GM23338 (cell line): ENCODE measurements around the gene PSMD11. TPM values are rescaled to one million over a fixed set of nuclear protein-coding genes. Genes with fewer than 3 reads are reported as not detected.
A peak's percentile ranks its signal among the peaks of the same experiment; 100 is the strongest.

ENCODE experiments used
- ATAC-seq: fragments of 200-7000 bp; cut with Tn5 transposase; 3 replicates; pipeline ENCODE4 v1.9.1; 2020
- DNase-seq: peaks from one replicate; pipeline ENCODE4 v3.0.0-alpha.2; 2015; ENCODE audit warnings: low spot score
- H2AFZ ChIP-seq: fragments of 200-600 bp; sonication (generic); 2 replicates; pipeline ENCODE4 v1.8.0; 2016; ENCODE audit warnings: antibody characterized with exemption, mild to moderate bottlenecking, moderate library complexity
- H3F3A ChIP-seq: fragments of 200-600 bp; sonication (generic); replicated peaks from 2 replicates; pipeline ENCODE4 v1.8.0; 2017; ENCODE audit warnings: antibody characterized with exemption, mixed run types, low read depth
- H3K27ac ChIP-seq: fragments of 200-600 bp; sonication (generic); 2 replicates; pipeline ENCODE4 v1.6.1; 2016; ENCODE audit warnings: low read depth
- H3K27me3 ChIP-seq: fragments of 200-600 bp; sonication (generic); 2 replicates; pipeline ENCODE4 v1.8.0; 2016; ENCODE audit warnings: mild to moderate bottlenecking, mixed run types, moderate library complexity; ENCODE audit not compliant: insufficient read depth
- H3K36me3 ChIP-seq: fragments of 200-600 bp; sonication (generic); 2 replicates; pipeline ENCODE4 v1.8.0; 2016; ENCODE audit warnings: mild to moderate bottlenecking; ENCODE audit not compliant: insufficient read depth
- H3K4me1 ChIP-seq: fragments of 200-600 bp; sonication (generic); 2 replicates; pipeline ENCODE4 v1.8.0; 2016; ENCODE audit warnings: mild to moderate bottlenecking, moderate library complexity; ENCODE audit not compliant: insufficient read depth
- H3K4me2 ChIP-seq: fragments of 200-600 bp; sonication (generic); 2 replicates; pipeline ENCODE4 v1.7.1; 2017; ENCODE audit warnings: mixed run types
- H3K4me3 ChIP-seq: fragments of 200-600 bp; sonication (generic); 2 replicates; pipeline ENCODE4 v1.6.1; 2016; ENCODE audit warnings: mixed run types
- H3K79me2 ChIP-seq: fragments of 200-600 bp; sonication (generic); replicated peaks from 2 replicates; pipeline ENCODE4 v1.8.0; 2017; ENCODE audit warnings: mild to moderate bottlenecking; ENCODE audit not compliant: insufficient read depth
- H3K9me2 ChIP-seq: fragments of 200-600 bp; sonication (generic); 2 replicates; pipeline ENCODE4 v1.8.0; 2017; ENCODE audit not compliant: insufficient read depth
- H4K20me1 ChIP-seq: fragments of 200-600 bp; sonication (generic); replicated peaks from 2 replicates; pipeline ENCODE4 v1.8.0; 2017; ENCODE audit warnings: mild to moderate bottlenecking; ENCODE audit not compliant: insufficient read depth
- H3K27ac Mint-ChIP-seq: 2 replicates; pipeline ENCODE4 v1.8.0; 2020; ENCODE audit warnings: inconsistent platforms, mild to moderate bottlenecking, moderate library complexity, mixed read lengths
- H3K27me3 Mint-ChIP-seq: 3 replicates; pipeline ENCODE4 v1.8.0; 2022; ENCODE audit warnings: low read depth, mild to moderate bottlenecking, moderate library complexity, mixed read lengths, inconsistent platforms; ENCODE audit not compliant: insufficient read depth, poor library complexity
- H3K36me3 Mint-ChIP-seq: 3 replicates; pipeline ENCODE4 v1.8.0; 2021; ENCODE audit warnings: low read depth, mild to moderate bottlenecking, inconsistent platforms, moderate library complexity, mixed read lengths
- H3K4me1 Mint-ChIP-seq: 3 replicates; pipeline ENCODE4 v1.8.0; 2020; ENCODE audit warnings: mild to moderate bottlenecking, inconsistent platforms, mixed read lengths
- H3K4me3 Mint-ChIP-seq: 3 replicates; pipeline ENCODE4 v1.8.0; 2021; ENCODE audit warnings: moderate library complexity, mild to moderate bottlenecking, inconsistent platforms, mixed read lengths
- H3K9me3 Mint-ChIP-seq: 3 replicates; pipeline ENCODE4 v1.8.0; 2020; ENCODE audit warnings: moderate library complexity, mild to moderate bottlenecking, inconsistent platforms, mixed read lengths
- CREB1 ChIP-seq: fragments of 250-450 bp; sonication (Bioruptor Pico); IDR thresholded peaks from 2 replicates; pipeline ENCODE4 v1.5.0; 2020; ENCODE audit warnings: low read depth, mild to moderate bottlenecking, moderate library complexity
- EZH2 ChIP-seq: fragments of 200-600 bp; sonication (generic); IDR thresholded peaks from one replicate; pipeline ENCODE4 v1.8.0; 2017; ENCODE audit warnings: antibody characterized with exemption, mild to moderate bottlenecking, low read depth; ENCODE audit not compliant: unreplicated experiment
- EZH2phosphoT487 ChIP-seq: fragments of 200-600 bp; sonication (generic); IDR thresholded peaks from one replicate; pipeline ENCODE4 v1.8.1; 2018; ENCODE audit warnings: antibody characterized with exemption; ENCODE audit not compliant: unreplicated experiment
- JUNB ChIP-seq: IDR thresholded peaks from one replicate; pipeline ENCODE4 v1.6.1; 2016; ENCODE audit warnings: antibody characterized with exemption; ENCODE audit not compliant: unreplicated experiment
- NANOG ChIP-seq: IDR thresholded peaks from 2 replicates; pipeline ENCODE4 v1.6.1; 2016; ENCODE audit warnings: antibody characterized with exemption, borderline replicate concordance
- POLR2AphosphoS5 ChIP-seq: IDR thresholded peaks from 2 replicates; pipeline ENCODE4 v1.6.1; 2016; ENCODE audit warnings: antibody characterized with exemption, low read depth
- STAT1 ChIP-seq: IDR thresholded peaks from one replicate; pipeline ENCODE4 v1.6.1; 2016; ENCODE audit warnings: antibody characterized with exemption; ENCODE audit not compliant: unreplicated experiment
- ZNF114 ChIP-seq: fragments of 250-450 bp; sonication (Bioruptor Pico); IDR thresholded peaks from 2 replicates; pipeline ENCODE4 v1.5.0; 2020; ENCODE audit warnings: mild to moderate bottlenecking, moderate library complexity
- ZNF331 ChIP-seq: fragments of 250-450 bp; sonication (Bioruptor Pico); IDR thresholded peaks from 2 replicates; pipeline ENCODE4 v1.5.0; 2020; ENCODE audit warnings: low read depth, mild to moderate bottlenecking, moderate library complexity
- polyA plus RNA-seq: library from polyadenylated mRNA; unstranded; fragments of >200 nt; fragmentation: Nextera tagmentation; extraction: Ambion mirVana; gene quantifications from 2 replicates; pipeline ENCODE4 v1.2.1, GENCODE V29; 2016
- total RNA-seq: library from RNA; depleted of rRNA; stranded (reverse); fragments of >200 nt; shearing (Covaris generic); gene quantifications from 2 replicates; pipeline ENCODE4 v1.2.3, GENCODE V29; 2014
- TF ChIP-seq, protein P1 (sequence below): IDR thresholded peaks from one replicate; pipeline ENCODE4 v1.6.1; 2018; ENCODE audit warnings: antibody characterized with exemption; ENCODE audit not compliant: unreplicated experiment
- TF ChIP-seq, protein P2 (sequence below), 2 experiments: fragments of 200-600 bp in 1 of 2; sonication (generic) in 1 of 2; conservative IDR thresholded peaks; 2 replicates each; pipeline versions ENCODE4 v1.5.1 to v1.6.1; 2016 to 2017; ENCODE audit warnings: antibody characterized with exemption in 2 of 2, low read depth in 2 of 2, mild to moderate bottlenecking in 2 of 2, moderate library complexity in 1 of 2
- TF ChIP-seq, protein P3 (sequence below): fragments of 250-450 bp; sonication (Bioruptor Pico); IDR thresholded peaks from 2 replicates; pipeline ENCODE4 v1.5.0; 2020; ENCODE audit warnings: mild to moderate bottlenecking, moderate library complexity
- TF ChIP-seq, protein P4 (sequence below): IDR thresholded peaks from 2 replicates; pipeline ENCODE4 v1.6.1; 2016; ENCODE audit warnings: antibody characterized with exemption

Gene PSMD11
- total and polyA plus RNA-seq, 2 experiments from 2014 or later = 180 to 360 TPM

DNA sequence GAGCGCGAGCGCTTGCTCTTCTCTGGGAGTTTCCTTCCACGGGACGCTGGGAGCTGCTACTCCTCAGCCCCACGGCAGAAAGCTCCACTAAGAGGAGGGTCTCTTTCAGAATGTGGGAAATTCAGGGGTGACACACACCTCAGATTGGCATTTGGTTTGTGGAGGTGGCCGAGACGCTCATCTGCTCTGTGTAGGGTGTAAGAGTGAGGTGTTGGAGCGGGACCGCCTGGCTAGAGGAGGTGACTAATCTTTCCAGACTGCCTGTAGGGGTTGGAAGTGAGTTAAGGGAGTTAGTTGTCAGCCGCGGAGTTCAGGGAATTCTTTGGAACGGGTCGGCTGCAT, 735 bp downstream of the PSMD11 start:
- Mint-ChIP-seq H3K4me1 (peaks cover 16% of the 10 kb centered on the region), H3K4me3 (peak overlapping the region; percentile 91), H3K36me3 (peaks cover 45% of the 10 kb centered on the region), H3K9me3 (peaks cover 9% of the 10 kb centered on the region), H3K27me3 (peaks cover 14% of the 10 kb centered on the region), H3K27ac (peak overlapping the region; percentile 91)
- H3K9me2 ChIP-seq = no peaks in the 10 kb centered on the region
- peak overlapping the region; percentile 92 for H2AFZ ChIP-seq
- peaks cover 32% of the 10 kb centered on the region for H3K36me3 ChIP-seq
- ATAC-seq (peak; percentile 45), DNase-seq (peak; percentile 55)
- TF ChIP-seq, protein P1, sequence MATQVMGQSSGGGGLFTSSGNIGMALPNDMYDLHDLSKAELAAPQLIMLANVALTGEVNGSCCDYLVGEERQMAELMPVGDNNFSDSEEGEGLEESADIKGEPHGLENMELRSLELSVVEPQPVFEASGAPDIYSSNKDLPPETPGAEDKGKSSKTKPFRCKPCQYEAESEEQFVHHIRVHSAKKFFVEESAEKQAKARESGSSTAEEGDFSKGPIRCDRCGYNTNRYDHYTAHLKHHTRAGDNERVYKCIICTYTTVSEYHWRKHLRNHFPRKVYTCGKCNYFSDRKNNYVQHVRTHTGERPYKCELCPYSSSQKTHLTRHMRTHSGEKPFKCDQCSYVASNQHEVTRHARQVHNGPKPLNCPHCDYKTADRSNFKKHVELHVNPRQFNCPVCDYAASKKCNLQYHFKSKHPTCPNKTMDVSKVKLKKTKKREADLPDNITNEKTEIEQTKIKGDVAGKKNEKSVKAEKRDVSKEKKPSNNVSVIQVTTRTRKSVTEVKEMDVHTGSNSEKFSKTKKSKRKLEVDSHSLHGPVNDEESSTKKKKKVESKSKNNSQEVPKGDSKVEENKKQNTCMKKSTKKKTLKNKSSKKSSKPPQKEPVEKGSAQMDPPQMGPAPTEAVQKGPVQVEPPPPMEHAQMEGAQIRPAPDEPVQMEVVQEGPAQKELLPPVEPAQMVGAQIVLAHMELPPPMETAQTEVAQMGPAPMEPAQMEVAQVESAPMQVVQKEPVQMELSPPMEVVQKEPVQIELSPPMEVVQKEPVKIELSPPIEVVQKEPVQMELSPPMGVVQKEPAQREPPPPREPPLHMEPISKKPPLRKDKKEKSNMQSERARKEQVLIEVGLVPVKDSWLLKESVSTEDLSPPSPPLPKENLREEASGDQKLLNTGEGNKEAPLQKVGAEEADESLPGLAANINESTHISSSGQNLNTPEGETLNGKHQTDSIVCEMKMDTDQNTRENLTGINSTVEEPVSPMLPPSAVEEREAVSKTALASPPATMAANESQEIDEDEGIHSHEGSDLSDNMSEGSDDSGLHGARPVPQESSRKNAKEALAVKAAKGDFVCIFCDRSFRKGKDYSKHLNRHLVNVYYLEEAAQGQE = no peak
- TF ChIP-seq ZNF114 (CRISPR knock-in tag) (no peak), NANOG (no peak), EZH2phosphoT487 (no peak), EZH2 (no peak), STAT1 (no peak), ZNF331 (CRISPR knock-in tag) (no peak), CREB1 (no peak), JUNB (no peak), POLR2AphosphoS5 (no peak)
- TF ChIP-seq, protein P2, sequence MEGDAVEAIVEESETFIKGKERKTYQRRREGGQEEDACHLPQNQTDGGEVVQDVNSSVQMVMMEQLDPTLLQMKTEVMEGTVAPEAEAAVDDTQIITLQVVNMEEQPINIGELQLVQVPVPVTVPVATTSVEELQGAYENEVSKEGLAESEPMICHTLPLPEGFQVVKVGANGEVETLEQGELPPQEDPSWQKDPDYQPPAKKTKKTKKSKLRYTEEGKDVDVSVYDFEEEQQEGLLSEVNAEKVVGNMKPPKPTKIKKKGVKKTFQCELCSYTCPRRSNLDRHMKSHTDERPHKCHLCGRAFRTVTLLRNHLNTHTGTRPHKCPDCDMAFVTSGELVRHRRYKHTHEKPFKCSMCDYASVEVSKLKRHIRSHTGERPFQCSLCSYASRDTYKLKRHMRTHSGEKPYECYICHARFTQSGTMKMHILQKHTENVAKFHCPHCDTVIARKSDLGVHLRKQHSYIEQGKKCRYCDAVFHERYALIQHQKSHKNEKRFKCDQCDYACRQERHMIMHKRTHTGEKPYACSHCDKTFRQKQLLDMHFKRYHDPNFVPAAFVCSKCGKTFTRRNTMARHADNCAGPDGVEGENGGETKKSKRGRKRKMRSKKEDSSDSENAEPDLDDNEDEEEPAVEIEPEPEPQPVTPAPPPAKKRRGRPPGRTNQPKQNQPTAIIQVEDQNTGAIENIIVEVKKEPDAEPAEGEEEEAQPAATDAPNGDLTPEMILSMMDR (conservative IDR thresholded peaks at IDR 0.05; ENCODE audit: low read depth in 2 of 2) = no peak
- TF ChIP-seq, protein P3, sequence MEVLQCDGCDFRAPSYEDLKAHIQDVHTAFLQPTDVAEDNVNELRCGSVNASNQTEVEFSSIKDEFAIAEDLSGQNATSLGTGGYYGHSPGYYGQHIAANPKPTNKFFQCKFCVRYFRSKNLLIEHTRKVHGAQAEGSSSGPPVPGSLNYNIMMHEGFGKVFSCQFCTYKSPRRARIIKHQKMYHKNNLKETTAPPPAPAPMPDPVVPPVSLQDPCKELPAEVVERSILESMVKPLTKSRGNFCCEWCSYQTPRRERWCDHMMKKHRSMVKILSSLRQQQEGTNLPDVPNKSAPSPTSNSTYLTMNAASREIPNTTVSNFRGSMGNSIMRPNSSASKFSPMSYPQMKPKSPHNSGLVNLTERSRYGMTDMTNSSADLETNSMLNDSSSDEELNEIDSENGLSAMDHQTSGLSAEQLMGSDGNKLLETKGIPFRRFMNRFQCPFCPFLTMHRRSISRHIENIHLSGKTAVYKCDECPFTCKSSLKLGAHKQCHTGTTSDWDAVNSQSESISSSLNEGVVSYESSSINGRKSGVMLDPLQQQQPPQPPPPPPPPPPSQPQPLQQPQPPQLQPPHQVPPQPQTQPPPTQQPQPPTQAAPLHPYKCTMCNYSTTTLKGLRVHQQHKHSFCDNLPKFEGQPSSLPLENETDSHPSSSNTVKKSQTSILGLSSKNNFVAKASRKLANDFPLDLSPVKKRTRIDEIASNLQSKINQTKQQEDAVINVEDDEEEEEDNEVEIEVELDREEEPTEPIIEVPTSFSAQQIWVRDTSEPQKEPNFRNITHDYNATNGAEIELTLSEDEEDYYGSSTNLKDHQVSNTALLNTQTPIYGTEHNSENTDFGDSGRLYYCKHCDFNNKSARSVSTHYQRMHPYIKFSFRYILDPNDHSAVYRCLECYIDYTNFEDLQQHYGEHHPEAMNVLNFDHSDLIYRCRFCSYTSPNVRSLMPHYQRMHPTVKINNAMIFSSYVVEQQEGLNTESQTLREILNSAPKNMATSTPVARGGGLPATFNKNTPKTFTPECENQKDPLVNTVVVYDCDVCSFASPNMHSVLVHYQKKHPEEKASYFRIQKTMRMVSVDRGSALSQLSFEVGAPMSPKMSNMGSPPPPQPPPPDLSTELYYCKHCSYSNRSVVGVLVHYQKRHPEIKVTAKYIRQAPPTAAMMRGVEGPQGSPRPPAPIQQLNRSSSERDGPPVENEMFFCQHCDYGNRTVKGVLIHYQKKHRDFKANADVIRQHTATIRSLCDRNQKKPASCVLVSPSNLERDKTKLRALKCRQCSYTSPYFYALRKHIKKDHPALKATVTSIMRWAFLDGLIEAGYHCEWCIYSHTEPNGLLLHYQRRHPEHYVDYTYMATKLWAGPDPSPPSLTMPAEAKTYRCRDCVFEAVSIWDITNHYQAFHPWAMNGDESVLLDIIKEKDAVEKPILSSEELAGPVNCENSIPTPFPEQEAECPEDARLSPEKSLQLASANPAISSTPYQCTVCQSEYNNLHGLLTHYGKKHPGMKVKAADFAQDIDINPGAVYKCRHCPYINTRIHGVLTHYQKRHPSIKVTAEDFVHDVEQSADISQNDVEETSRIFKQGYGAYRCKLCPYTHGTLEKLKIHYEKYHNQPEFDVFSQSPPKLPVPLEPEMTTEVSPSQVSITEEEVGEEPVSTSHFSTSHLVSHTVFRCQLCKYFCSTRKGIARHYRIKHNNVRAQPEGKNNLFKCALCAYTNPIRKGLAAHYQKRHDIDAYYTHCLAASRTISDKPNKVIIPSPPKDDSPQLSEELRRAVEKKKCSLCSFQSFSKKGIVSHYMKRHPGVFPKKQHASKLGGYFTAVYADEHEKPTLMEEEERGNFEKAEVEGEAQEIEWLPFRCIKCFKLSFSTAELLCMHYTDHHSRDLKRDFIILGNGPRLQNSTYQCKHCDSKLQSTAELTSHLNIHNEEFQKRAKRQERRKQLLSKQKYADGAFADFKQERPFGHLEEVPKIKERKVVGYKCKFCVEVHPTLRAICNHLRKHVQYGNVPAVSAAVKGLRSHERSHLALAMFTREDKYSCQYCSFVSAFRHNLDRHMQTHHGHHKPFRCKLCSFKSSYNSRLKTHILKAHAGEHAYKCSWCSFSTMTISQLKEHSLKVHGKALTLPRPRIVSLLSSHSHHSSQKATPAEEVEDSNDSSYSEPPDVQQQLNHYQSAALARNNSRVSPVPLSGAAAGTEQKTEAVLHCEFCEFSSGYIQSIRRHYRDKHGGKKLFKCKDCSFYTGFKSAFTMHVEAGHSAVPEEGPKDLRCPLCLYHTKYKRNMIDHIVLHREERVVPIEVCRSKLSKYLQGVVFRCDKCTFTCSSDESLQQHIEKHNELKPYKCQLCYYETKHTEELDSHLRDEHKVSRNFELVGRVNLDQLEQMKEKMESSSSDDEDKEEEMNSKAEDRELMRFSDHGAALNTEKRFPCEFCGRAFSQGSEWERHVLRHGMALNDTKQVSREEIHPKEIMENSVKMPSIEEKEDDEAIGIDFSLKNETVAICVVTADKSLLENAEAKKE (CRISPR knock-in tag) = no peak
- TF ChIP-seq, protein P4, sequence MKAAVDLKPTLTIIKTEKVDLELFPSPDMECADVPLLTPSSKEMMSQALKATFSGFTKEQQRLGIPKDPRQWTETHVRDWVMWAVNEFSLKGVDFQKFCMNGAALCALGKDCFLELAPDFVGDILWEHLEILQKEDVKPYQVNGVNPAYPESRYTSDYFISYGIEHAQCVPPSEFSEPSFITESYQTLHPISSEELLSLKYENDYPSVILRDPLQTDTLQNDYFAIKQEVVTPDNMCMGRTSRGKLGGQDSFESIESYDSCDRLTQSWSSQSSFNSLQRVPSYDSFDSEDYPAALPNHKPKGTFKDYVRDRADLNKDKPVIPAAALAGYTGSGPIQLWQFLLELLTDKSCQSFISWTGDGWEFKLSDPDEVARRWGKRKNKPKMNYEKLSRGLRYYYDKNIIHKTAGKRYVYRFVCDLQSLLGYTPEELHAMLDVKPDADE = no peak
- peak overlapping the region; percentile 100 for H3K4me2 ChIP-seq
- peaks cover 57% of the 10 kb centered on the region for H3K79me2 ChIP-seq
- no peaks in the 10 kb centered on the region for H3F3A ChIP-seq
- peak overlapping the region; percentile 79 for H3K27ac ChIP-seq
- peaks cover 8% of the 10 kb centered on the region for H3K27me3 ChIP-seq
- H3K4me1 ChIP-seq = peaks cover 12% of the 10 kb centered on the region
- H3K4me3 ChIP-seq = peak overlapping the region; percentile 100
- H4K20me1 ChIP-seq = peaks cover 38% of the 10 kb centered on the region
